Naive thymus-derived CD4-positive, alpha-beta T cell (primary cell): ENCODE measurements around the gene ALDH3B2. TPM values are rescaled to one million over a fixed set of nuclear protein-coding genes. Genes with fewer than 3 reads are reported as not detected.

Experiments
- ATAC-seq: fragments of 150-1000 bp; cut with Tn5 transposase; 2 replicates; pipeline ENCODE4 v1.10.0; 2021; ENCODE audit warnings: mild to moderate bottlenecking, moderate library complexity
- CTCF ChIA-PET: fragments of 350-600 bp; sonication (Branson Sonifier 250); formaldehyde crosslinking; loops from one replicate; lab custom pipeline; 2021; ENCODE audit warnings: antibody characterized with exemption; lab: Charles Lee
- POLR2A ChIA-PET: fragments of 350-600 bp; sonication (Branson Sonifier 250); formaldehyde crosslinking; loops from one replicate; lab custom pipeline; 2021; ENCODE audit warnings: antibody characterized with exemption, inconsistent platforms; lab: Charles Lee
- DNase-seq, 9 donors: peaks; one replicate each; pipeline versions ENCODE4 v3.0.0 to v3.0.0-alpha.2; 2020 to 2022; ENCODE audit warnings: mixed read lengths in 1 of 9
- H3K27ac ChIP-seq: one replicate; pipeline ENCODE4 v1.7.0; 2013; ENCODE audit warnings: mild to moderate bottlenecking, low read depth, low read length, moderate library complexity
- H3K27me3 ChIP-seq, 2 donors: one replicate each; pipeline ENCODE4 v1.7.0; 2013; ENCODE audit warnings: low read length in 2 of 2, mild to moderate bottlenecking in 2 of 2, moderate library complexity in 2 of 2; ENCODE audit not compliant: control insufficient read depth in 2 of 2, insufficient read depth in 2 of 2
- H3K36me3 ChIP-seq, 3 experiments: 1 replicate in 2 of 3; 2 replicates in 1 of 3; pipeline ENCODE4 v1.7.0; 2013; ENCODE audit warnings: low read length in 3 of 3, mild to moderate bottlenecking in 3 of 3, moderate library complexity in 1 of 3; ENCODE audit not compliant: insufficient read depth in 3 of 3, control insufficient read depth in 2 of 3
- H3K4me1 ChIP-seq, 2 donors: one replicate each; pipeline ENCODE4 v1.7.0; 2013; ENCODE audit warnings: low read length in 2 of 2, mild to moderate bottlenecking in 2 of 2, moderate library complexity in 1 of 2; ENCODE audit not compliant: control insufficient read depth in 2 of 2, insufficient read depth in 2 of 2
- H3K4me3 ChIP-seq: 2 replicates; pipeline ENCODE4 v1.7.0; 2013; ENCODE audit warnings: mild to moderate bottlenecking, low read length
- H3K9me3 ChIP-seq, 3 experiments: 1 replicate in 2 of 3; 2 replicates in 1 of 3; pipeline ENCODE4 v1.7.0; 2013; ENCODE audit warnings: low read length in 3 of 3; ENCODE audit not compliant: control insufficient read depth in 2 of 3
- H3K27ac Mint-ChIP-seq, 9 donors: one replicate each; pipeline ENCODE4 v1.8.0; 2020 to 2022; ENCODE audit warnings: mixed read lengths in 9 of 9, mild to moderate bottlenecking in 8 of 9, moderate library complexity in 5 of 9, inconsistent platforms in 2 of 9
- H3K27me3 Mint-ChIP-seq, 5 donors: one replicate each; pipeline ENCODE4 v1.8.0; 2021 to 2022; ENCODE audit warnings: mixed read lengths in 5 of 5, mild to moderate bottlenecking in 1 of 5
- H3K36me3 Mint-ChIP-seq, 5 donors: one replicate each; pipeline ENCODE4 v1.8.0; 2020 to 2022; ENCODE audit warnings: mixed read lengths in 5 of 5, mild to moderate bottlenecking in 3 of 5, inconsistent platforms in 1 of 5
- H3K4me1 Mint-ChIP-seq, 7 donors: one replicate each; pipeline ENCODE4 v1.8.0; 2020 to 2022; ENCODE audit warnings: mixed read lengths in 7 of 7, mild to moderate bottlenecking in 3 of 7, inconsistent platforms in 1 of 7
- H3K4me3 Mint-ChIP-seq, 10 donors: one replicate each; pipeline ENCODE4 v1.8.0; 2020 to 2022; ENCODE audit warnings: mild to moderate bottlenecking in 10 of 10, mixed read lengths in 10 of 10, moderate library complexity in 6 of 10, inconsistent platforms in 2 of 10
- H3K9me3 Mint-ChIP-seq, 11 donors: one replicate each; pipeline ENCODE4 v1.8.0; 2020 to 2022; ENCODE audit warnings: mixed read lengths in 11 of 11, mild to moderate bottlenecking in 4 of 11, inconsistent platforms in 1 of 11, moderate library complexity in 1 of 11
- intact Hi-C, 2 donors: fragments of 100-400 bp; cut with micrococcal nuclease; formaldehyde crosslinking; loops; one replicate each; pipeline ENCODE4 v1.15.1; 2023
- polyA plus RNA-seq, 2 donors: library from polyadenylated mRNA; unstranded; fragments of 300-500 nt; fragmentation: Illumina TruSeq; gene quantifications; one replicate each; pipeline ENCODE4 v1.2.3, GENCODE V29; 2021
- total RNA-seq, 6 experiments: library from RNA in 5 of 6; stranded (reverse) in 5 of 6; gene quantifications; 1 replicate in 5 of 6; 2 replicates in 1 of 6; pipeline ENCODE4 v1.2.3 and lab custom pipeline; 2021 to 2026

The ALDH3B2 gene
- total and polyA plus RNA-seq, 7 experiments from 2014 or later, result not detected

- peak overlapping the region in 1 of 9 donors; percentile 51 for H3K27ac Mint-ChIP-seq
- H3K4me3 Mint-ChIP-seq, result no peak overlapping the region
- no peaks in the 10 kb centered on the region for H3K4me1 Mint-ChIP-seq
- no peaks in the 10 kb centered on the region for H3K9me3 ChIP-seq
- H3K27ac ChIP-seq, result no peak overlapping the region
- H3K4me1 ChIP-seq, result no peaks in the 10 kb centered on the region
- H3K27me3 ChIP-seq, result no peaks in the 10 kb centered on the region
- no peaks in the 10 kb centered on the region for H3K36me3 Mint-ChIP-seq
- no peaks in the 10 kb centered on the region for H3K36me3 ChIP-seq
- no peak for ATAC-seq
- ChIA-PET CTCF (no interaction called here), POLR2A (no interaction called here)
- no peak overlapping the region for H3K4me3 ChIP-seq
- intact Hi-C loops, result no loop called here
- DNase-seq, result no peak
- H3K9me3 Mint-ChIP-seq, result peaks cover 0 to 4% (median 0%) of the 10 kb centered on the region in 11 donors
- peaks cover 2 to 13% (median 9%) of the 10 kb centered on the region in 5 donors for H3K27me3 Mint-ChIP-seq
Observed at GRCh38 chr11:67698247-67698646, 23.8 kb upstream of the ALDH3B2 start.

GRCh38 chr11:67697846-67698245, 23.4 kb upstream of the ALDH3B2 start:
- no peak overlapping the region for H3K4me3 Mint-ChIP-seq
- no peak for ATAC-seq
- ChIA-PET CTCF (no interaction called here), POLR2A (no interaction called here)
- Histone ChIP-seq H3K27me3 (no peaks in the 10 kb centered on the region), H3K4me3 (no peak overlapping the region), H3K27ac (no peak overlapping the region), H3K4me1 (no peaks in the 10 kb centered on the region), H3K36me3 (no peaks in the 10 kb centered on the region), H3K9me3 (no peaks in the 10 kb centered on the region)
- intact Hi-C loops, result no loop called here
- DNase-seq, result no peak
- no peaks in the 10 kb centered on the region for H3K4me1 Mint-ChIP-seq
- H3K27me3 Mint-ChIP-seq, result peaks cover 1 to 10% (median 5%) of the 10 kb centered on the region in 5 donors
- peak overlapping the region in 1 of 9 donors; percentile 51 for H3K27ac Mint-ChIP-seq
- H3K36me3 Mint-ChIP-seq, result no peaks in the 10 kb centered on the region
- H3K9me3 Mint-ChIP-seq, result peaks cover 0 to 4% (median 0%) of the 10 kb centered on the region in 11 donors

GRCh38 chr11:67696998-67697397, 22.6 kb upstream of the ALDH3B2 start:
- no peak for ATAC-seq
- ChIA-PET CTCF (no interaction called here), POLR2A (no interaction called here)
- no peaks in the 10 kb centered on the region for H3K9me3 ChIP-seq
- no peaks in the 10 kb centered on the region for H3K36me3 ChIP-seq
- H3K27me3 ChIP-seq, result no peaks in the 10 kb centered on the region
- Mint-ChIP-seq H3K4me1 (no peaks in the 10 kb centered on the region), H3K27ac (no peak overlapping the region), H3K36me3 (no peaks in the 10 kb centered on the region), H3K27me3 (peaks cover 0 to 10% (median 7%) of the 10 kb centered on the region in 5 donors), H3K4me3 (no peak overlapping the region), H3K9me3 (peaks cover 0 to 4% (median 0%) of the 10 kb centered on the region in 11 donors)
- no peaks in the 10 kb centered on the region for H3K4me1 ChIP-seq
- DNase-seq, result no peak
- no peak overlapping the region for H3K4me3 ChIP-seq
- H3K27ac ChIP-seq, result no peak overlapping the region
- intact Hi-C loops, result no loop called here

GRCh38 chr11:67695606-67696005, 21.2 kb upstream of the ALDH3B2 start:
- POLR2A ChIA-PET, result no interaction called here
- Mint-ChIP-seq H3K27ac (no peak overlapping the region), H3K9me3 (peaks cover 0 to 4% (median 0%) of the 10 kb centered on the region in 11 donors), H3K27me3 (peaks cover 0 to 20% (median 6%) of the 10 kb centered on the region in 5 donors), H3K36me3 (no peaks in the 10 kb centered on the region), H3K4me1 (no peaks in the 10 kb centered on the region), H3K4me3 (no peak overlapping the region)
- H3K27ac ChIP-seq, result no peak overlapping the region
- no peak overlapping the region for H3K4me3 ChIP-seq
- DNase-seq, result no peak
- intact Hi-C loops, result no loop called here
- ATAC-seq, result no peak
- H3K27me3 ChIP-seq, result no peaks in the 10 kb centered on the region
- H3K9me3 ChIP-seq, result no peaks in the 10 kb centered on the region
- H3K4me1 ChIP-seq, result no peaks in the 10 kb centered on the region
- no peaks in the 10 kb centered on the region for H3K36me3 ChIP-seq
- CTCF ChIA-PET, result no interaction called here

- no peaks in the 10 kb centered on the region for H3K27me3 ChIP-seq
- Mint-ChIP-seq H3K36me3 (no peaks in the 10 kb centered on the region), H3K27ac (no peak overlapping the region), H3K9me3 (peaks cover 0 to 4% (median 0%) of the 10 kb centered on the region in 11 donors), H3K4me1 (no peaks in the 10 kb centered on the region), H3K27me3 (peaks cover 0 to 24% (median under 1%) of the 10 kb centered on the region in 5 donors), H3K4me3 (no peak overlapping the region)
- H3K4me1 ChIP-seq, result no peaks in the 10 kb centered on the region
- intact Hi-C loops, result no loop called here
- DNase-seq (no peak), ATAC-seq (no peak)
- no peak overlapping the region for H3K27ac ChIP-seq
- CTCF ChIA-PET, result no interaction called here
- H3K4me3 ChIP-seq, result no peak overlapping the region
- H3K36me3 ChIP-seq, result no peaks in the 10 kb centered on the region
- H3K9me3 ChIP-seq, result no peaks in the 10 kb centered on the region
- POLR2A ChIA-PET, result no interaction called here
Observed at GRCh38 chr11:67694875-67695555, 20.6 kb upstream of the ALDH3B2 start.

GRCh38 chr11:67691149-67691548, 16.7 kb upstream of the ALDH3B2 start:
- Mint-ChIP-seq H3K9me3 (no peaks in the 10 kb centered on the region), H3K4me3 (no peak overlapping the region), H3K27ac (peak overlapping the region in 1 of 9 donors; percentile 15), H3K27me3 (peaks cover 4 to 33% (median 11%) of the 10 kb centered on the region in 5 donors), H3K36me3 (no peaks in the 10 kb centered on the region), H3K4me1 (peaks cover 0 to 4% (median 0%) of the 10 kb centered on the region in 7 donors)
- intact Hi-C loops, result no loop called here
- H3K27me3 ChIP-seq, result peaks cover 0 to 3% of the 10 kb centered on the region in 2 donors
- H3K36me3 ChIP-seq, result no peaks in the 10 kb centered on the region
- H3K4me1 ChIP-seq, result no peaks in the 10 kb centered on the region
- H3K4me3 ChIP-seq, result no peak overlapping the region
- ChIA-PET CTCF (interaction anchor here (0.5 to 0.8 kb wide), 2 partner anchors 117 to 135 kb away, joined by 3 read pairs; no protein-coding TSS in a partner anchor), POLR2A (no interaction called here)
- DNase-seq (no peak), ATAC-seq (no peak)
- H3K27ac ChIP-seq, result no peak overlapping the region
- no peaks in the 10 kb centered on the region for H3K9me3 ChIP-seq

GRCh38 chr11:67689178-67689577, 14.8 kb upstream of the ALDH3B2 start:
- POLR2A ChIA-PET, result no interaction called here
- no peaks in the 10 kb centered on the region for H3K36me3 ChIP-seq
- H3K4me3 ChIP-seq, result no peak overlapping the region
- no peaks in the 10 kb centered on the region for H3K9me3 ChIP-seq
- Mint-ChIP-seq H3K27ac (no peak overlapping the region), H3K27me3 (peaks cover 4 to 47% (median 18%) of the 10 kb centered on the region in 5 donors), H3K36me3 (no peaks in the 10 kb centered on the region), H3K4me3 (no peak overlapping the region), H3K4me1 (peaks cover 0 to 6% (median 0%) of the 10 kb centered on the region in 7 donors), H3K9me3 (no peaks in the 10 kb centered on the region)
- no peak for DNase-seq
- intact Hi-C loops, result no loop called here
- no peaks in the 10 kb centered on the region for H3K4me1 ChIP-seq
- CTCF ChIA-PET, result no interaction called here
- no peak overlapping the region for H3K27ac ChIP-seq
- ATAC-seq, result no peak
- H3K27me3 ChIP-seq, result peaks cover 0 to 3% of the 10 kb centered on the region in 2 donors
